ENCODE measurements around the gene ANXA6.
A peak's percentile ranks its signal among the peaks of the same experiment; 100 is the strongest.

ANXA6 gene

DNA sequence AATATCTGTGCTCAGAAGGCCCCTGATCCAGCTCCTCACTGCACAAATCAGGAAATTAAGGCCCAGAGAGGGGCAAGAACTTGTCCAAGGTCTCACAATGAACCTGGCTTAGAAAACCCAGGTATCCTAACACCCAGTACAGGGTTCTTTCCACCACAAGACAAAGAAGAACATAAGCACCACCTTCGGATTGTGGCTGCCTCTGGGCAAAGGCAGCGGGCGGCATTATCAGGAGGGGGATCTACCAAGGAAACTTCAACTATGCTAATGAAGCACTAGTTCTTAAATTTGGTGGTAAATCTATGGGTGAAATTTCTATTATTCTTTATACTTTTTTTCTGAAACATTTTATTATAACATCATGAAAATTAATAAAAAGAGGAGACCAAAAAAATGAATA is 17.9 kb downstream of the ANXA6 start:
- no peaks in the 10 kb centered on the region for H3K27me3 Mint-ChIP-seq (ENCODE audit: low read depth)
- no peak for DNase-seq (ENCODE audit: low spot score)
- H3K4me3 Mint-ChIP-seq: no peak overlapping the region
- peaks cover 74% of the 10 kb centered on the region for H3K36me3 Mint-ChIP-seq (ENCODE audit: low read depth)
- peaks cover 50% of the 10 kb centered on the region for H3K4me1 Mint-ChIP-seq (ENCODE audit: low read depth)
- H3K9me3 Mint-ChIP-seq: no peaks in the 10 kb centered on the region
- no peak overlapping the region for H3K27ac Mint-ChIP-seq

DNA sequence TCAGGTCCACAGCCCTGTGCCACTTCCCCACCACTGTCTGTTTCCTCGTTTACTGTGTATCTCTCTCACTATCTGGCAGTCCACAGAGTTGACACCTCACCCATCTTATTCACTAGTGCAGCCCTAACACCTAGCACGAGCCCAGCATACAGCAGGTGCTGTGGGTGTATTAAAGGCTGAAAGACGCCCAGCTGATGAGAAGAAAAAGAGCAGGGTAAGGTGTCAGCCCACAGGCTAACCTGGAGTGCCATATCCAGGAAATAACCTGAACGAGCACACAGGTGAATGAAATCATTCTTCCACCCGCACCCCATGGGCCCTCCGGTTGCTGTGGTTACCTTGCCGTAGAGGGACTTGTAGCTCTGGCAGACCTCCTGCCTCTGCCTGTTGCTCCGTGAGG is 18.6 kb downstream of the ANXA6 start:
- no peak for DNase-seq (ENCODE audit: low spot score)
- no peak overlapping the region for H3K4me3 Mint-ChIP-seq
- peaks cover 44% of the 10 kb centered on the region for H3K4me1 Mint-ChIP-seq (ENCODE audit: low read depth)
- H3K27me3 Mint-ChIP-seq (ENCODE audit: low read depth): no peaks in the 10 kb centered on the region
- H3K27ac Mint-ChIP-seq: peak overlapping the region; percentile 32
- no peaks in the 10 kb centered on the region for H3K9me3 Mint-ChIP-seq
- H3K36me3 Mint-ChIP-seq (ENCODE audit: low read depth): peaks cover 73% of the 10 kb centered on the region

DNA sequence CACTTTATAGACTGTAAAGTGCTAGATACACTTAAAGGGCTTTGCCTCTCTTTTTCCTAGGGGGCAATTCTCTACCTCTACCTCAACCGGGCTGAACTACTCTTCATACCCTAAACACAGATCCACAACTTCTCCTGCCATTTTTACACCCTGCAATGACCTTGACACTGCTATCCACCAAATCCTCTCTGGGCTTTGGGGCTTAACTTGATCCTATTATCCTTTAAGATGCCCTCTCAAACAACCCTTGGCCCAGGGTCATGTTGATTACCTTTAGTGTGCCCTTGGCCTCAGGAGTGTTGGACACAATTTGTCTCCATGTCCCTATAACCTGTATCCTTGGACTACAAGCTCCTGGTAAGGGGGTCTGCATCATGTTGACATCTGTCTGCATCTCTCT is 19.5 kb downstream of the ANXA6 start:
- H3K4me3 Mint-ChIP-seq: no peak overlapping the region
- DNase-seq (ENCODE audit: low spot score): no peak
- H3K4me1 Mint-ChIP-seq (ENCODE audit: low read depth): peaks cover 39% of the 10 kb centered on the region
- H3K36me3 Mint-ChIP-seq (ENCODE audit: low read depth): peaks cover 73% of the 10 kb centered on the region
- no peaks in the 10 kb centered on the region for H3K27me3 Mint-ChIP-seq (ENCODE audit: low read depth)
- no peaks in the 10 kb centered on the region for H3K9me3 Mint-ChIP-seq
- no peak overlapping the region for H3K27ac Mint-ChIP-seq

DNA sequence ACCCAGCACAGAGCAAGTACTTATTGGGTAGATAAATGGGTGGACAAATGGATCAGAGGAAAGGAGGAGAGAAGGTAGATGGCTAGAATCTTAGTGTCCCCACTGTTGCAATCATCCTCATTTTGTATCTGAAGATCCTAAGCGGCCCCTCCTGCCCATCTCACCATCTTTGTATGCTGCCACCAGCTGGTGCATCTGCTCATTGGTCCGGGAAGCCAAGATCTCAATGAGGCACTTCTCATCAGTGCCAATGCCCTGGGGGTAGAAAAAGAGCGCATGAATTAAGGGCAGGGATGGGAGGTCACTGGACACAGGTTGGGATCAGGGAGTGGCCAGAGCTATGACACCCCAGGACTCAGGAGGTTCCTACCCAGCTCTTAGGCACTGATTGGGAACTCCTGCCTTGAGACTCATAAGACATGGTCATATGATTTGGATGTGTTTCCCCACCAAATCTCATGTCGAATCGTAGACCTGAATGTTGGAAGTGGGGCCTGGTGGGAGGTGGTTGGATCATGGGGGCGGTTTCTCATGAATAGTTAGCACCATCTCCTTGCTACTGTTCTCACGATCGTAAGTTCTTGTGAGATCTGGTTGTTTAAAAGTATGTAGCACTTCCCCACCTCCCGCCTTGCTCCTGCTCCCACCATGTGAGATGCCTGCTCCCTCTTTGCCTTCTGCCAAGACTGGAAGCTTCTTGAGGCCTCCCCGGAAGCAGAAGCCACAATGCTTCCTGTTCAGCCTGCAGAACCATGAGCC is 20.3 kb downstream of the ANXA6 start:
- DNase-seq (ENCODE audit: low spot score): no peak
- no peaks in the 10 kb centered on the region for H3K27me3 Mint-ChIP-seq (ENCODE audit: low read depth)
- H3K4me3 Mint-ChIP-seq: no peak overlapping the region
- H3K36me3 Mint-ChIP-seq (ENCODE audit: low read depth): peaks cover 78% of the 10 kb centered on the region
- H3K27ac Mint-ChIP-seq: no peak overlapping the region
- H3K4me1 Mint-ChIP-seq (ENCODE audit: low read depth): peaks cover 36% of the 10 kb centered on the region
- H3K9me3 Mint-ChIP-seq: no peaks in the 10 kb centered on the region

DNA sequence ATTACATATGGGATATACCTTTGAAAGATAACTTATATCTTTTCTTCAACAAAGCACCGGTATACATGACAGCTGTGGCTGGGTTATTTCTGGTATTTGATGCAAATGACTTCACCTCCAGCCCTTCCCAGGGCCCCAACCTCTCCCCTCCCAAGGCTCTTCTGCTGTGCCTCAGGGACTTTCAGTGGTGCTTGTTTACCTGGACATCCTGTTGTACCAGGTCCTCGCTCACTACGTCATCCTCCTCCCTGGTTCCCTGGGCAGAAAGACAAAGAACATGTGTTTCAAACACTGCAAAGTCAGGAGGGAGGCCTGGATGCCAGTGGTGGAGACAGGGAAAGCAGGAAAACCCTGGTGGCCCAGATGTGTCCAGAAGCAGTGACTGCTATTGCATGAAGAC is 23.4 kb downstream of the ANXA6 start:
- H3K4me3 Mint-ChIP-seq: no peak overlapping the region
- H3K27ac Mint-ChIP-seq: no peak overlapping the region
- peaks cover 31% of the 10 kb centered on the region for H3K4me1 Mint-ChIP-seq (ENCODE audit: low read depth)
- H3K9me3 Mint-ChIP-seq: no peaks in the 10 kb centered on the region
- no peaks in the 10 kb centered on the region for H3K27me3 Mint-ChIP-seq (ENCODE audit: low read depth)
- DNase-seq (ENCODE audit: low spot score): no peak
- peaks cover 88% of the 10 kb centered on the region for H3K36me3 Mint-ChIP-seq (ENCODE audit: low read depth)

DNA sequence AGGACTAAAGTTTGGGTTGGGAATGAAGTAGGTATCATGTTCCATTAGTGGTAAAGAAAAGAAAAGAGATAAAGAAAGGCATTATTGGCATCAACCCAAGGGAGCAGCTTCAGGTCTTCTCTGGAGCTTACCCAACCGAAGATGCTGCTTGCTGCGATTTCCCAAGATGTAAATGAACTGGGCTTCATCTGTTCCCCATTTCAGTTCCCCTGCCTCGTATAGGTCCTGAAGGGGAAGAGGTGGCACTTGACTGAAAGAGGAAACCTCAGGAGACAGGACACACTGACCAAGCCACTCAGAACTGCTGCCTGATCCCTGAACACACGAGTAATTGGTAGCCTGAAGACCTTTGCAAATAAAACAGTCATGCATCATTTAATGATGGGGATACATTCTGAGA is 24.6 kb downstream of the ANXA6 start:
- Mint-ChIP-seq H3K27ac (no peak overlapping the region), H3K9me3 (no peaks in the 10 kb centered on the region), H3K4me3 (no peak overlapping the region), H3K27me3 (ENCODE audit: low read depth) (no peaks in the 10 kb centered on the region), H3K36me3 (ENCODE audit: low read depth) (peaks cover 87% of the 10 kb centered on the region), H3K4me1 (ENCODE audit: low read depth) (peaks cover 22% of the 10 kb centered on the region)
- DNase-seq (ENCODE audit: low spot score): no peak

DNA sequence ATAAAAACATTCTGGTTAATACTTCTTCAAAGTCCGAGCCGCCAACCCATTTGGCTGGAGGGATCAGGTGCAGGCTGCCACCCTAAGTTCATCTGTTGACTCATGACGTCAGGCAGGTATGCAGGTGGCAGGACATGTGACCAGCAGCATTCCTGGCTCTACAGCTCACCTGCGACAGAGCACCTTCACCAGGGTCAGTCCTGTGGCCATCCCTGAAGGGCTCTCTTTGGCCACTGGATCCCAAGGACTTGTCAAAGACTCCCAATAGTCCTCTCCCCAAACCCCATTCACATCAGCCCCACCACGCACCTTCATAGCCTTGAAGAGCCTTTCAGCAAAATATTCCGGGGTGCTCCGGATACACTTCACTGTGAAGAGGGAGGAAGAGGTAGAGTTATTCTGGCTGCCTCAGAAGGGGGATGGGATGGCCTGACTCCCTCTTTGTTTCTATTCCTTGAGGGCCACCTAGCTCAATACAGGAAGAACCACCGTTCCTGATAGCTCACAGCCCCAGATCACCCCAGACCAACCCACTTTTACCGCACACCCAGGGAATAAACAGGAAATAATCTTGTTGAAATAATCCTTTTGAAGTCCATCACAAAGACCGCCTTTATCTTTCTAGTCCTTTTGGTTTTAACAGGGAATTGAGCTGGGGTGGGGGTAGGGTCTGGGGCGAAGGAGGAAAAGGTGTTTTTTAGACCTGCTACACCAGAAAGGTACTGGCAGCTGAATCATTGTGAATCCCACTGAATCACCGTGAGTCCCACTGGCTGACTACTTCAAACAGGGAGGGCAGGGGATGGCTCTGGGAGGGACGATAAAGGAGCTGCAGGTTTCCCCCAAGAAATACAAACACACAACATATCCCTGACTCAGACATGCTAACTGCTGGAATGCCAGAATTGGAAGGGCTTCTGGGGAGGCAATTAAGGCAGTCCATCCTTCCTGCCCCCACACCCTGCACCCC is 26.4 kb downstream of the ANXA6 start:
- Mint-ChIP-seq H3K36me3 (ENCODE audit: low read depth) (peaks cover 84% of the 10 kb centered on the region), H3K27ac (peak overlapping the region; percentile 55), H3K4me1 (ENCODE audit: low read depth) (peaks cover 28% of the 10 kb centered on the region), H3K4me3 (no peak overlapping the region), H3K27me3 (ENCODE audit: low read depth) (no peaks in the 10 kb centered on the region), H3K9me3 (no peaks in the 10 kb centered on the region)
- DNase-seq (ENCODE audit: low spot score): no peak

DNA sequence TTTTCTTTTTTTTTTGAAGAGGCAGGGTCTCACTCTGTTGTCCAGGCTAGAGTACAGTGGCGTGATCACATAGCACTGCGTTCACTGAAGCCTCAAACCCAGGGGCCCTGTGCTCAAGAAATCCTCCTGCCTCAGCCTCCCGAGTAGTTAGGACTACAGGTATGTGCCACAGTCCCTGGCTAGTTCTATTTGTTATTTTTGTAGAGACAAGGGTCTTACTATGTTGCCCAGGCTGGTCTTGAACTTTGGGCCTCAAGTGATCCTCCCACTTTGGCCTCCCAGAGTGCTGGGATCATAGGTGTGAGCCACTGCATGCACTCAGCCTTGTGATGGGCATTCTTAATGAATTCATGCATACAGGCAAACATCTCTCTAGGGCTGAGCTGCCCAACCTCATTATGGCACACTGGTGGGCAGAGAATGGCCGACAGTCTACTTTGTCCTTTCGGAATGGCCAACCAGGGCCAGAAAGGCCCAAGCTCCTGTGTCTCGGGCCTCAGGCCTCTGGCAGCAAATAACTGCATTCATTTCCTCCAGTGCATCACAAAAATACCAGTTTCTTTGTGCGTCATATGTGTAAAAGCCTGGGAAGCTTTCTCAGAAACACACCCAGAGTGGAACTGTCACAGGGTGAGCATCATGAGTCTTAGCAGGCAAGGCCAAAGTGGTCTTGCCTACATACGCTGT is 27.2 kb downstream of the ANXA6 start:
- H3K27me3 Mint-ChIP-seq (ENCODE audit: low read depth): no peaks in the 10 kb centered on the region
- H3K4me3 Mint-ChIP-seq: no peak overlapping the region
- H3K4me1 Mint-ChIP-seq (ENCODE audit: low read depth): peaks cover 32% of the 10 kb centered on the region
- no peak for DNase-seq (ENCODE audit: low spot score)
- H3K36me3 Mint-ChIP-seq (ENCODE audit: low read depth): peaks cover 86% of the 10 kb centered on the region
- no peak overlapping the region for H3K27ac Mint-ChIP-seq
- no peaks in the 10 kb centered on the region for H3K9me3 Mint-ChIP-seq

DNA sequence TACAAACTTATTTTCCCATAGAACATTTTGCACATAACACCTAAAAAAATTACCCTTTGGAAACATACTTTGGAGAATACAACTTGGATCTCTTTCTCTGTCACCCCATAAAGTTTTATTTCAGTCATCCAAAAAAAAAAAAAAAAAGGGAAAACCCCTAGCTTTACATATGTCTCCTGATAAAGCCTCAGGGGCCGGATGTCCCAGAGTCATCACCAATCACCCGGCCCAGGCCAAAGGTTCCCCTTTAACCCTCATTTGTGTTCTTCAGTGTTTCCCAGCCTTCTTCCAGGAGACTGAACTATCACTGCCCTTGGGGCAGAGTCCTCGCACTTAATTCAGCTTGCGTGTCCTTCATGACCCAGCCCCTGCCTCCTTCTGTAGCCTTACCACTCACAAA is 28.8 kb downstream of the ANXA6 start:
- peaks cover 36% of the 10 kb centered on the region for H3K4me1 Mint-ChIP-seq (ENCODE audit: low read depth)
- H3K36me3 Mint-ChIP-seq (ENCODE audit: low read depth): peaks cover 81% of the 10 kb centered on the region
- H3K27ac Mint-ChIP-seq: peak overlapping the region; percentile 49
- no peak overlapping the region for H3K4me3 Mint-ChIP-seq
- H3K27me3 Mint-ChIP-seq (ENCODE audit: low read depth): no peaks in the 10 kb centered on the region
- no peaks in the 10 kb centered on the region for H3K9me3 Mint-ChIP-seq
- no peak for DNase-seq (ENCODE audit: low spot score)

DNA sequence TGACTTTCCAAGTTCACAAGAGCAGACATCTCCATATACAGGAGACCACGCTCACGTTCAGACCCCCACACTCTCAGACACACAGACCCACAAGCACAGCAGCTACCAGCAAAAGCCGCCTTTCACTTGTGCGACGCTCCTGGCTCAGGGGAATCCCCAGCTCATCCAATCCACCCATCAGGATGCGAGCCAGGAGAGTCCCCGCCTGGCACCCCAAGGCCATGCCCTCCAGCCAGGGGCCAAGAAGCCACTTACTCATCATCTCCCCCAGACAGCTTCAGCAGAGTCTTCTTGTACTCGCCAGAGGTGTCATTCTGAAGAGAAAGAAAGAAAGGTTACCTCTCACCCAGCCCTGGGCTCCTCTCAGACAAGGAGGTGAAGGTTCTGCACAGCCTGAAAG is 29.7 kb downstream of the ANXA6 start:
- peaks cover 33% of the 10 kb centered on the region for H3K4me1 Mint-ChIP-seq (ENCODE audit: low read depth)
- DNase-seq (ENCODE audit: low spot score): no peak
- H3K9me3 Mint-ChIP-seq: no peaks in the 10 kb centered on the region
- no peaks in the 10 kb centered on the region for H3K27me3 Mint-ChIP-seq (ENCODE audit: low read depth)
- H3K27ac Mint-ChIP-seq: no peak overlapping the region
- H3K4me3 Mint-ChIP-seq: no peak overlapping the region
- peaks cover 78% of the 10 kb centered on the region for H3K36me3 Mint-ChIP-seq (ENCODE audit: low read depth)

DNA sequence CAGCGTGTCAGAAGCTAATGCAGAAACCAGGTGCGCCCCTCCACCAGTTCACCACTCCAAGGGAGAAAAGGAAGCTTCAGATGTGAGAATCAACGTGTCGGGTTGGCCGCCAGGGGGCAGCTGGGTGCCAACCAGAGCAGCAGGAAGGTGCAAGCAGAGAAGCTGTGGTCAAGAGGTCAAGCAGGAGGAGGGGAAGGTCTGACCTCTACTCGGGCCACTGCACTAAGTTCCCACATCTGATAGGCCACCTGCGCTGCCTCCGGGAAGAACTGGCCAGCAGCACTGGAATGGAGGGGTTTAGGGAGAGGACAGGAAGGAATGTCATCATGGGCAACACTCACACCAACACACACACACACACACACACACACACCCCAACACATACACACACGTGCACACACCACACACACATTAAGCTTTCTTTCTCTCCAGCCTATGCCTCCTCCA is 31.4 kb downstream of the ANXA6 start:
- Mint-ChIP-seq H3K4me3 (peak overlapping the region; percentile 62), H3K27me3 (ENCODE audit: low read depth) (no peaks in the 10 kb centered on the region), H3K4me1 (ENCODE audit: low read depth) (peaks cover 20% of the 10 kb centered on the region)

DNA sequence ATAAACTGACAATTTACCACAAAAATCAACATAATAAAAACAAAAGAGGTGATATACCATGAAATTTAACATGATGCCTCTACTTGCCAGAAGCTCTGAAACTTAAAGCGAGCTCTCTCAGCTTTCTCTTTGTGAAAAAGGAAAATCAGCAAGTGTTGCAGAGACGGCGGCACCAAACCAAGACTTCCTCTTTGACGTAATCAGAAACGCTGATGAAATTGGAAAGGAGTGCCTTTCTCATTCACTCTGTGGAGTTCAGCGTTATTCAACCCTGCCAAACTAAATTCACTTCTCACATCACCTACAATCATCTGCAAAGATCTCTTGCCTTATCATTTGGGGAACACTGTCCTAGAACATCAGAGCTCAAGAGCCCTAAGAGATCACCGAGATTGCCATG is 32.2 kb downstream of the ANXA6 start:
- Mint-ChIP-seq H3K9me3 (no peaks in the 10 kb centered on the region), H3K4me1 (ENCODE audit: low read depth) (peaks cover 19% of the 10 kb centered on the region), H3K4me3 (peak overlapping the region; percentile 62), H3K36me3 (ENCODE audit: low read depth) (peaks cover 77% of the 10 kb centered on the region), H3K27me3 (ENCODE audit: low read depth) (no peaks in the 10 kb centered on the region), H3K27ac (peak overlapping the region; percentile 78)
- peak; percentile 13 for DNase-seq (ENCODE audit: low spot score)

More for the DNA sequence above, 31.4 kb downstream of the ANXA6 start:
- DNase-seq (ENCODE audit: low spot score): peak; percentile 56
- Mint-ChIP-seq H3K9me3 (no peaks in the 10 kb centered on the region), H3K36me3 (ENCODE audit: low read depth) (peaks cover 79% of the 10 kb centered on the region), H3K27ac (peak overlapping the region; percentile 52)

DNA sequence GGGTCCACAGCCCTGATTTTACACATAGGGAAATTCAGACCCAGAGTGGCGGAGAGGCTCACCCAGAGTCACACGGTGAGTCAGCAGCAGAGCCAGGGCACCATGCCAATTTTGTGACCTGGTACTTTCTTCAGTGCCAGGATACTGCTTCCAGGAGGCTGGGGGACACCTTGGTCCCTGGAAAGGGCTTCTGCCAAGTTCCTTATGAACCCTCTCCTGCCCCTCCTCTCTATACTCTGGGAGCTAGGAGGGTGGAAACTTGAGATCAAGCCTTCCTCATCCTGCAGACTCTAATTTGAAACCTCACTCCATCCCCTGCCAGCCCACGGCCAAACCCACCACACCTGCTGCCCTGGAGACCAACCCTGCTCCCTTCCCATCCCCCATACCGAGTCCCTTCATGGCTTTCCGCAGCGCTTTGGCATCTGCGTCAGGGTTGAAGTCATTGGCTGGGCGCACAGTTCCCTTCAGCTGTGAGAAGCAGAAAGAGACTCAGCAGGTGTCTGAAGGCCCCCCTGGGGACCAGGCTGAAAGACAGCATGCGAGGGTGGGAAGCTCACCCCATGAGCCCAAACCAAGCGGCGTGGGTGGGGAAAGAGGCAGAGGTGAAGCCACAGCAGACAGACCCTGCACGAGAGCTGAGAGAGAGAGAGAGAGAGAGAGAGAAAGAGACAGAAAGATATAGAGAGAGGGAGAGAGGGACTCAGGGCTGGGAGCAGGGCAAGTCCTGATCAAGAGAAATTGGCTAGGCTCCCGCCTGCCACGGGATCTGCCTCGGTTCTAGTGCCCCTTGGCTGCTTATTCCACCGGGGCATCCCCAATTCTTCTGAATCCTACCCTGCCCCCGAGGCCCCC is 33.5 kb downstream of the ANXA6 start:
- Mint-ChIP-seq H3K27ac (peak overlapping the region; percentile 62), H3K4me1 (ENCODE audit: low read depth) (peaks cover 19% of the 10 kb centered on the region), H3K36me3 (ENCODE audit: low read depth) (peaks cover 76% of the 10 kb centered on the region), H3K27me3 (ENCODE audit: low read depth) (no peaks in the 10 kb centered on the region), H3K4me3 (no peak overlapping the region), H3K9me3 (no peaks in the 10 kb centered on the region)
- DNase-seq (ENCODE audit: low spot score): no peak

Measured in T-helper 2 cell treated with Interferon-gamma antibody and Interleukin-4, amounts not matched to agents 5 μg/mL and 100 μg/mL, for 36 hours (primary cell).